ENCODE results near the gene SLC36A2. TPM values are rescaled to one million over a fixed set of nuclear protein-coding genes. Genes with fewer than 3 reads are reported as not detected.

Gene SLC36A2
- total and polyA plus RNA-seq, 2 experiments from 2014 or later = 0.30 TPM; not detected in 1

DNA sequence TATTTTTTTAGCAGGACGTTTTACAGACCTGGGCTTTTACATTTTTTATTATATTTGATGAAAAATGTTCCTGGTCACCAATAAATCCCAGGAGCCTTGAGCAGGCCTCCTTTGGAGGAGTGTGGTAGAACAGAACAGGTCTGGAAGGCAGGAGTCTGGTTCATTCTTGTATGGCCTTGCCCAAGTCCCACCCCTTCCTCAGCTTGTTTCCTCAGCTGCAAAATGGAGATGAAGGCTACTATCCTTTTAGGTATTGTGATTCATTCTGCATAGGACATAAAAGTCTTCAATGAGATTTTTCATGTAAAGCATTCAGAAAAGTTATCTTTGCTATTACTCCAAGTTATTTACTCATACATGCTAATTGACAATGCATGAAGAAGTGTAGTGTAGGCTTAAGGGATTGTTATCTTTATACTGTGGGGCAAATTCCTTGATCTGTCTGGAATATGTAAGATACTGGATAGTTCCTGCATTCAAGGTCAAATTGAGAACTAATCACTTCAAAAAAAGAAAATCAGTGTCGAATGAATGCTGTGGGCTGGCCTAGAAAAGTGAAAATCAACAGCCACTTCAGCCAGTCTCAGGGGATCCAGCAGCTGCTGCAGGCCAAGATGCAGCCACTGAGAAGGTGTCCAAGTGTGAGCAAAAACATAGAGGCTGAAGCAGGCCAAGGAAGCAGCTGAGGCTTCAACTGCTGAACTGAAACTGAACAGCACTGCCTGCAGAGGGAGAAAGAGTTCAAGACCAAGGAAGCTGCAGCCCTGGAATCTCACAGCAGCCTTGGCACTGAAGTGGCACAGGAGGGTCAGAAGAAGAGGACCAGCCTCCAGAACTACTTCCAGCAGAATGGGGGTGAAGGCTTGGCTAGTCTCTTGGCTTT, 28.3 kb downstream of the SLC36A2 start:
- TF ChIP-seq EZH2 (IDR thresholded peaks at IDR 0.05; ENCODE audit: borderline replicate concordance) (no peak), EZH2phosphoT487 (IDR thresholded peaks at IDR 0.05; ENCODE audit: low read depth, severe bottlenecking, unreplicated experiment) (no peak)
- TF ChIP-seq, protein P1, sequence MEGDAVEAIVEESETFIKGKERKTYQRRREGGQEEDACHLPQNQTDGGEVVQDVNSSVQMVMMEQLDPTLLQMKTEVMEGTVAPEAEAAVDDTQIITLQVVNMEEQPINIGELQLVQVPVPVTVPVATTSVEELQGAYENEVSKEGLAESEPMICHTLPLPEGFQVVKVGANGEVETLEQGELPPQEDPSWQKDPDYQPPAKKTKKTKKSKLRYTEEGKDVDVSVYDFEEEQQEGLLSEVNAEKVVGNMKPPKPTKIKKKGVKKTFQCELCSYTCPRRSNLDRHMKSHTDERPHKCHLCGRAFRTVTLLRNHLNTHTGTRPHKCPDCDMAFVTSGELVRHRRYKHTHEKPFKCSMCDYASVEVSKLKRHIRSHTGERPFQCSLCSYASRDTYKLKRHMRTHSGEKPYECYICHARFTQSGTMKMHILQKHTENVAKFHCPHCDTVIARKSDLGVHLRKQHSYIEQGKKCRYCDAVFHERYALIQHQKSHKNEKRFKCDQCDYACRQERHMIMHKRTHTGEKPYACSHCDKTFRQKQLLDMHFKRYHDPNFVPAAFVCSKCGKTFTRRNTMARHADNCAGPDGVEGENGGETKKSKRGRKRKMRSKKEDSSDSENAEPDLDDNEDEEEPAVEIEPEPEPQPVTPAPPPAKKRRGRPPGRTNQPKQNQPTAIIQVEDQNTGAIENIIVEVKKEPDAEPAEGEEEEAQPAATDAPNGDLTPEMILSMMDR (IDR thresholded peaks at IDR 0.05; ENCODE audit: poor library complexity) = peak; percentile 31
- H3K27ac ChIP-seq = no peak overlapping the region
- 66% methylated on average over 2 of the region's 2 CpGs for WGBS (ENCODE audit: low lambda C conversion rate, missing lambda C conversion rate)

DNA sequence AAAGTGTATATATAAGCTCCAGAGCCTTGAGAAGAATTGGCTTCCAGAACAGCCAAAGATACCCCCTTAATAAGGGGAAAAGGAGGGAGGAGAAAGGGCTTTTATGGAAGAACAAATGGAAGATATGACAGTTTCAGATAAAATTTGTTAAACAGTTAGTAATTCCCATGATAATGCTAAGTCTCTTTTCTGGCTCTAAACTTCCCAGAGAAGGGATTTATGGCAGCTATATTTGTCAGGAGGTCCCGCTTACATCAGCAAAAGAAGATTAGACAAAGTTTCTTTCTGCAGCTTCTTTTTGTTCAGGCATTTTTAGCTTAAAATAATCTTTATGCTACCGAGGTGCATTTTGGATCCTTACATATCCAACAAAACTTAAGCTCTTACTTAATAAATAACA, 29.5 kb downstream of the SLC36A2 start:
- Histone ChIP-seq H3K9me2 (replicated peaks; ENCODE audit: insufficient read depth) (no peaks in the 10 kb centered on the region), H3K79me2 (no peaks in the 10 kb centered on the region), H3K4me3 (no peak overlapping the region), H3K27me3 (no peaks in the 10 kb centered on the region), H2AFZ (no peak overlapping the region), H3K9me3 (ENCODE audit: low read depth) (no peaks in the 10 kb centered on the region), H3K36me3 (replicated peaks; ENCODE audit: insufficient read depth, low read depth) (no peaks in the 10 kb centered on the region), H3K27ac (no peak overlapping the region), H3K4me1 (ENCODE audit: insufficient read depth) (no peaks in the 10 kb centered on the region), H4K20me1 (ENCODE audit: insufficient read depth, poor library complexity, severe bottlenecking) (no peaks in the 10 kb centered on the region), H3K4me2 (no peak overlapping the region)
- no peak for DNase-seq (ENCODE audit: low spot score)
- 35% methylated on average over 2 of the region's 2 CpGs for WGBS (ENCODE audit: low lambda C conversion rate, missing lambda C conversion rate)
- no peak for TF ChIP-seq EZH2phosphoT487 (IDR thresholded peaks at IDR 0.05; ENCODE audit: low read depth, severe bottlenecking, unreplicated experiment)
- no peak for TF ChIP-seq EZH2 (IDR thresholded peaks at IDR 0.05; ENCODE audit: borderline replicate concordance)
- TF ChIP-seq, protein P1 (IDR thresholded peaks at IDR 0.05; ENCODE audit: poor library complexity) = no peak

More for the DNA sequence above, 28.3 kb downstream of the SLC36A2 start:
- no peaks in the 10 kb centered on the region for H3K27me3 ChIP-seq
- no peaks in the 10 kb centered on the region for H3K36me3 ChIP-seq (replicated peaks; ENCODE audit: insufficient read depth, low read depth)
- no peaks in the 10 kb centered on the region for H4K20me1 ChIP-seq (ENCODE audit: insufficient read depth, poor library complexity, severe bottlenecking)
- no peaks in the 10 kb centered on the region for H3K79me2 ChIP-seq
- DNase-seq (ENCODE audit: low spot score) = peak; percentile 27
- no peak overlapping the region for H2AFZ ChIP-seq
- no peaks in the 10 kb centered on the region for H3K4me1 ChIP-seq (ENCODE audit: insufficient read depth)
- no peak overlapping the region for H3K4me2 ChIP-seq
- no peak overlapping the region for H3K4me3 ChIP-seq
- no peaks in the 10 kb centered on the region for H3K9me3 ChIP-seq (ENCODE audit: low read depth)
- H3K9me2 ChIP-seq (replicated peaks; ENCODE audit: insufficient read depth) = no peaks in the 10 kb centered on the region

DNA sequence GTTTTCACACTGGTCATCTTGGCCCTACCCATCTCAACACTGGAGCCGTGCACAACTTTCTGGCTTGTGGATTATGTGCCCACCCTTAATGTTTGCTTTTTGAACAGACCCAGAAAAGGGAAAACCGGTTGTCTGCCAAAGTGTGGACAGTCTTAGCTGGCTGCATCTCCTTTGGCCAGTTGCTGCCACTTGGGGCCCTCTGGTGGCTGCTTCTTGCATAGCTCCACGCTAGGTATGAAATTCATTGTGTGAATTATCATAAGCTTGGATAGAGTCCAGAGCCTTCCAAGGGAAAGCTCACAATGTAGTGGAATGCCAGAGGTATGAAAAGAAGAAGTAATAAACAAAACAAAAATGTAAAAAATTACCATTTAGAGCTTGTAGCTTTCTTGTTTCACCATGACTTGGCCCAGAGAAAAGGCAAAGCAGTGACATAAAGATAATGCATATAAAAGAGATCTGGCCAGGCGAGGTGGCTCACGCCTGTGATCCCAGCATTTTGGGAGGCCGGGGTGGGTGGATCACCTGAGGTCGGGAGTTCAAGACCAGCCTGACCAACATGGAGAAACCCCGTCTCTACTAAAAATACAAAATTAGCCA, 31.3 kb downstream of the SLC36A2 start:
- Histone ChIP-seq H3K4me3 (no peak overlapping the region), H3K79me2 (no peaks in the 10 kb centered on the region), H4K20me1 (ENCODE audit: insufficient read depth, poor library complexity, severe bottlenecking) (no peaks in the 10 kb centered on the region), H3K4me1 (ENCODE audit: insufficient read depth) (no peaks in the 10 kb centered on the region), H3K4me2 (no peak overlapping the region), H3K9me3 (ENCODE audit: low read depth) (no peaks in the 10 kb centered on the region), H3K9me2 (replicated peaks; ENCODE audit: insufficient read depth) (no peaks in the 10 kb centered on the region), H3K27ac (no peak overlapping the region), H2AFZ (no peak overlapping the region), H3K36me3 (replicated peaks; ENCODE audit: insufficient read depth, low read depth) (no peaks in the 10 kb centered on the region), H3K27me3 (no peaks in the 10 kb centered on the region)
- TF ChIP-seq EZH2phosphoT487 (IDR thresholded peaks at IDR 0.05; ENCODE audit: low read depth, severe bottlenecking, unreplicated experiment) = no peak
- TF ChIP-seq, protein P1 (IDR thresholded peaks at IDR 0.05; ENCODE audit: poor library complexity) = peak; percentile 82
- peak; percentile 87 for DNase-seq (ENCODE audit: low spot score)
- WGBS (ENCODE audit: low lambda C conversion rate, missing lambda C conversion rate) = 59% methylated on average over 8 of the region's 8 CpGs
